AG09319 (cell line): ENCODE results near the gene SUGP1.
A peak's percentile ranks its signal among the peaks of the same experiment; 100 is the strongest.

Experiments
- DNase-seq: peaks from one replicate; pipeline ENCODE4 v3.0.0-alpha.2; 2010; ENCODE audit warnings: low read depth; ENCODE audit errors: extremely low read depth
- CTCF ChIP-seq: IDR thresholded peaks from 2 replicates; pipeline ENCODE4 v1.5.1; 2011; ENCODE audit warnings: low read depth, mild to moderate bottlenecking, inconsistent platforms, low read length, moderate library complexity

Gene SUGP1

GRCh38 chr19:19296953-19297689 is 23.2 kb downstream of the SUGP1 start:
- TF ChIP-seq CTCF = no peak
- no peak for DNase-seq

GRCh38 chr19:19294914-19295313 is 25.4 kb downstream of the SUGP1 start:
- TF ChIP-seq CTCF = no peak
- DNase-seq = no peak

GRCh38 chr19:19292607-19293006 is 27.7 kb downstream of the SUGP1 start:
- no peak for DNase-seq
- TF ChIP-seq CTCF = no peak

GRCh38 chr19:19285686-19286085 is 34.6 kb downstream of the SUGP1 start:
- TF ChIP-seq CTCF = no peak
- no peak for DNase-seq

- DNase-seq = peak; percentile 5
- TF ChIP-seq CTCF = no peak
These were observed 39.7 kb downstream of the SUGP1 start for GRCh38 chr19:19280561-19280960.

GRCh38 chr19:19279853-19280252 is 40.5 kb downstream of the SUGP1 start:
- TF ChIP-seq CTCF = no peak
- no peak for DNase-seq

GRCh38 chr19:19279062-19279612 is 41.2 kb downstream of the SUGP1 start:
- no peak for TF ChIP-seq CTCF
- no peak for DNase-seq
